Sigmoid colon (tissue), 7 donors: ENCODE results near the gene ERI3. TPM values are rescaled to one million over a fixed set of nuclear protein-coding genes. Genes with fewer than 3 reads are reported as not detected.

ENCODE experiments used
- DNase-seq: peaks from one replicate; pipeline ENCODE4 v3.0.0-alpha.2; 2019
- H3K27ac ChIP-seq, 4 donors: fragments of 200-600 bp; sonication (generic); one replicate each; pipeline ENCODE4 v1.5.1; 2016 to 2019; ENCODE audit warnings: mild to moderate bottlenecking in 1 of 4
- H3K27me3 ChIP-seq, 3 donors: fragments of 200-600 bp; sonication (generic); one replicate each; pipeline ENCODE4 v1.5.1; 2019; ENCODE audit warnings: mild to moderate bottlenecking in 1 of 3
- H3K36me3 ChIP-seq, 4 donors: fragments of 200-600 bp; sonication (generic); one replicate each; pipeline ENCODE4 v1.5.1; 2016 to 2019
- H3K4me1 ChIP-seq, 4 donors: fragments of 200-600 bp; sonication (generic); one replicate each; pipeline ENCODE4 v1.5.1; 2017 to 2019
- H3K4me3 ChIP-seq, 4 donors: fragments of 200-600 bp; sonication (generic); one replicate each; pipeline ENCODE4 v1.5.1; 2017 to 2019; ENCODE audit warnings: mild to moderate bottlenecking in 2 of 4, moderate library complexity in 1 of 4
- H3K9me3 ChIP-seq, 4 donors: fragments of 200-600 bp in 3 of 4; sonication (generic) in 3 of 4; one replicate each; pipeline versions ENCODE4 v1.5.1 to v1.6.1; 2013 to 2019
- EP300 ChIP-seq, 4 donors: sonication (generic); formaldehyde crosslinking; IDR thresholded peaks; one replicate each; pipeline ENCODE4 v1.6.1; 2017; ENCODE audit warnings: antibody characterized with exemption in 4 of 4
- POLR2A ChIP-seq, 2 donors: fragments of 450-650 bp; IDR thresholded peaks; one replicate each; pipeline ENCODE4 v1.6.1; 2016; ENCODE audit warnings: antibody characterized with exemption in 2 of 2, mild to moderate bottlenecking in 2 of 2, moderate library complexity in 2 of 2
- POLR2AphosphoS5 ChIP-seq, 4 donors: sonication (generic); formaldehyde crosslinking; IDR thresholded peaks; one replicate each; pipeline ENCODE4 v1.6.1; 2017; ENCODE audit warnings: antibody characterized with exemption in 4 of 4
- WGBS, 2 donors: extraction: QIAGEN DNeasy Blood & Tissue Kit; methylation state at CpG; one replicate each; pipeline ENCODE4 v1.1.7; 2013; 5-methylcytosine and 5-hydroxymethylcytosine counted together
- intact Hi-C: fragments of 100-400 bp; cut with DNase I; formaldehyde crosslinking; loops from one replicate; pipeline ENCODE4 v1.15.1; 2023
- polyA plus RNA-seq, 3 donors: library from polyadenylated mRNA; stranded (reverse); fragments of 200-250 nt; gene quantifications; one replicate each; pipeline ENCODE4 v1.2.3, GENCODE V29; 2013
- total RNA-seq, 4 donors: library from RNA; depleted of rRNA; stranded (reverse); fragments of >200 nt; gene quantifications; one replicate each; pipeline ENCODE4 v1.1.0, GENCODE V29; 2016
- TF ChIP-seq, protein P1 (sequence below), 4 experiments: fragments of 450-650 bp in 3 of 4; fragments of 200-600 bp in 1 of 4; IDR thresholded peaks; one replicate each; pipeline ENCODE4 v1.5.1; 2016 to 2019; ENCODE audit warnings: antibody characterized with exemption in 4 of 4, mild to moderate bottlenecking in 3 of 4, moderate library complexity in 2 of 4
- donor health status: healthy with polysubstance abuse.
- donor health status: Bipolar disorder and iron deficiency.
- donor health status: healthy.

Gene ERI3
- total and polyA plus RNA-seq, 7 donors: 25.6 to 88.3 (median 40.3) TPM

DNA sequence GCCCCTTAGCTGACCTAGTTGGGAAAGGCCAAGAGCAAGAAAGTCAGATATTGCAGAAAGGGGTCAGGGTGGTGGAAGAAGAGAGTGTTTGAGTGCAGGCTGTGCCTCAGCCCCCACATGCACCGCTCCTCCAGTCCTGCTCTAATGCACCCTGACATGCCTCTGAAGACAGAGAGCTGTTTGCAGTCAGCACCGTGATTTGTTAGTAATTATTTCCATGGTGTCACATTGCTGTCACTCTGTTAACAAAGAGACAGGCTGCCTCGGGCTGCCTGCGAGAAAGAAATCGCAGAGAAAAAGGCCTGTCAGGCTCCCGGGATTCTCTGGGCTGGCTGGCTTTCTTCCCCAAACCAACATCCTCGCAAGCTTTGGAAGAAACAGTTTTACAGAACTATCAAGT is 58.3 kb downstream of the ERI3 start:
- intact Hi-C loops: no loop called here
- WGBS, 2 donors: 87 to 92% methylated on average over 7 of the region's 7 CpGs
- H3K27ac ChIP-seq: no peak overlapping the region

DNA sequence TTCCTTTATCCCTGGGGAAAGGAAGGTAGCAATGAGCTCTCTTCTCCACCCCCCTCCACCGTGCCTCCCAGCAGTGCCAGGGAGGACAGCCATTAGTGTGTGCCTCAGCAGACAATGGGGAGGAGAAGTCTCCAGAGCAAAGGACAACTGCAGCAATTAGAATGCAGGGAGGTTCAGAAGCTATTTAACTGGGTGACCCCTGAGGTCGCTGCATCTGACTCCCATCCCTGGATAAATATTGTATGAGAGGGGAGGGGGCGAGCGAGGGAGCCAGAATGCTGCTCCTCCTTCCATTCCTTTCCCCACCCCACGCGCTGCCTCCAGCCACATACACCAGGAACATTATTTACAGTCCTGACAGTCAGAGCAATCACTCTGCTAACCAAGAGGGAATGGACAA is 59.0 kb downstream of the ERI3 start:
- TF ChIP-seq EP300 (IDR thresholded peaks at IDR 0.05) (no peak), POLR2A (IDR thresholded peaks at IDR 0.05) (no peak), POLR2AphosphoS5 (IDR thresholded peaks at IDR 0.05) (no peak)
- DNase-seq: peak; percentile 56
- WGBS, 2 donors: 91% methylated on average over 6 of the region's 6 CpGs
- Histone ChIP-seq H3K4me1 (peaks cover 0 to 14% (median 10%) of the 10 kb centered on the region in 4 donors), H3K9me3 (no peaks in the 10 kb centered on the region), H3K27me3 (no peaks in the 10 kb centered on the region), H3K4me3 (no peak overlapping the region), H3K36me3 (peaks cover 0 to 36% (median 12%) of the 10 kb centered on the region in 4 donors), H3K27ac (no peak overlapping the region)
- intact Hi-C loops: no loop called here

More for the DNA sequence above, 58.3 kb downstream of the ERI3 start:
- H3K9me3 ChIP-seq: no peaks in the 10 kb centered on the region
- no peaks in the 10 kb centered on the region for H3K27me3 ChIP-seq
- H3K4me1 ChIP-seq: peaks cover 0 to 14% (median 10%) of the 10 kb centered on the region in 4 donors
- H3K4me3 ChIP-seq: no peak overlapping the region
- peaks cover 0 to 38% (median 11%) of the 10 kb centered on the region in 4 donors for H3K36me3 ChIP-seq
- DNase-seq: peak; percentile 12
- TF ChIP-seq EP300 (IDR thresholded peaks at IDR 0.05): no peak
- TF ChIP-seq, protein P1, sequence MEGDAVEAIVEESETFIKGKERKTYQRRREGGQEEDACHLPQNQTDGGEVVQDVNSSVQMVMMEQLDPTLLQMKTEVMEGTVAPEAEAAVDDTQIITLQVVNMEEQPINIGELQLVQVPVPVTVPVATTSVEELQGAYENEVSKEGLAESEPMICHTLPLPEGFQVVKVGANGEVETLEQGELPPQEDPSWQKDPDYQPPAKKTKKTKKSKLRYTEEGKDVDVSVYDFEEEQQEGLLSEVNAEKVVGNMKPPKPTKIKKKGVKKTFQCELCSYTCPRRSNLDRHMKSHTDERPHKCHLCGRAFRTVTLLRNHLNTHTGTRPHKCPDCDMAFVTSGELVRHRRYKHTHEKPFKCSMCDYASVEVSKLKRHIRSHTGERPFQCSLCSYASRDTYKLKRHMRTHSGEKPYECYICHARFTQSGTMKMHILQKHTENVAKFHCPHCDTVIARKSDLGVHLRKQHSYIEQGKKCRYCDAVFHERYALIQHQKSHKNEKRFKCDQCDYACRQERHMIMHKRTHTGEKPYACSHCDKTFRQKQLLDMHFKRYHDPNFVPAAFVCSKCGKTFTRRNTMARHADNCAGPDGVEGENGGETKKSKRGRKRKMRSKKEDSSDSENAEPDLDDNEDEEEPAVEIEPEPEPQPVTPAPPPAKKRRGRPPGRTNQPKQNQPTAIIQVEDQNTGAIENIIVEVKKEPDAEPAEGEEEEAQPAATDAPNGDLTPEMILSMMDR (IDR thresholded peaks at IDR 0.05): no peak
- TF ChIP-seq POLR2A (IDR thresholded peaks at IDR 0.05): no peak
- no peak for TF ChIP-seq POLR2AphosphoS5 (IDR thresholded peaks at IDR 0.05)

DNA sequence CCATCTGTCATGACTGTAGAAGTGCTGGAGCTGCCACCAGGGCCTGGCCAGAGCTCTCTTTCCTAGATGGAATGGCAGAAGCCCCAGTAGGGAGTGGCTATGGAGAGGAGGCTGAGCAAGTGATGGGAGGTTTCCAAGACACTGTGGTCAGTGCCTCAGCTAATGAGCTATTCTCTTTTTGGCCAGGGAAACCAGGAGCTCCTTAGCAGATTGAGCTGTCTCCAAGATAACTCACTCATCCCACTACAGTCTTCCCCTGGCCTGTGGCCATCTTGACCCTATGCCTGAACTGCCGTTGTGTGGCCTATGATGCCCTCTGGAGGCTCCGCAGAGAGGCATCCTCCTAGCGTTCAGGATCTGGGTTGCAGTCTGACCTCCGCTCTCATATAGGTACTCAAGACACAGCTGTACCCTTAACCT is 60.5 kb downstream of the ERI3 start:
- TF ChIP-seq POLR2AphosphoS5 (IDR thresholded peaks at IDR 0.05) (no peak), POLR2A (IDR thresholded peaks at IDR 0.05) (no peak)
- TF ChIP-seq, protein P1 (IDR thresholded peaks at IDR 0.05): peak in 2 of 4 experiments; percentile 22 to 37
- H3K27me3 ChIP-seq: no peaks in the 10 kb centered on the region
- no peak overlapping the region for H3K27ac ChIP-seq
- peaks cover 0 to 45% (median 18%) of the 10 kb centered on the region in 4 donors for H3K36me3 ChIP-seq
- H3K4me1 ChIP-seq: peaks cover 0 to 14% (median 10%) of the 10 kb centered on the region in 4 donors
- intact Hi-C loops: no loop called here
- whole genome bisulfite sequencing, 2 donors: 43 to 69% methylated on average over 4 of the region's 4 CpGs
- H3K4me3 ChIP-seq: no peak overlapping the region
- no peaks in the 10 kb centered on the region for H3K9me3 ChIP-seq
- peak; percentile 72 for DNase-seq

DNA sequence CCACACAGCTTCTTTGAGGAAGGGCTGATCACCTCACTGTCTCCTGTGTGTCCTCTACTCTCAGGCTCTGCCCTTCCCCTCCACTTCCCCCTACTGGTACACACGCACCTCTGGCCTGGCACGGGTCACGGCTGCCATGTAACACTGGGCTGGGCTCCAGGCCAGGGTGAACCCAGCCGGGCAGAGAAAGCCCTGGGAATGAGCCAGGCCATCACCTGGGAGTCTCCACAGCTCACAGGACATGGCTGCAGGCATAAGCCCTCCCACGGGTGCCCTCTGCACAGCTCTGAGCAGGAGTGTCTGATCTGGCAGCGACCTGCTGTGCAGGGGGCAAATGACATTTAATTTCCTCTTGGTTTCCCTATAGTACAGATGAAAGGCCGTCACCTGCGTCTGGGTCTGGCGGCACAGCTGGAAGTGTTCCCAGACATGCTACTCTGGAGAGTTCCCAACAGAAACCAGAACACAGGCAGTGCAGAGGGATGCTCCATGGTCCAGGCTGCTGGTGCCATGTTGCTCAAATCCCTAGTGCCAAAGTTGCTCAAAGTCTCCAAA is 61.2 kb downstream of the ERI3 start:
- peaks cover 0 to 14% (median 10%) of the 10 kb centered on the region in 4 donors for H3K4me1 ChIP-seq
- peaks cover 0 to 45% (median 20%) of the 10 kb centered on the region in 4 donors for H3K36me3 ChIP-seq
- no peak overlapping the region for H3K27ac ChIP-seq
- peak; percentile 58 for DNase-seq
- no peaks in the 10 kb centered on the region for H3K27me3 ChIP-seq
- WGBS, 2 donors: 19 to 57% methylated on average over 9 of the region's 9 CpGs
- H3K4me3 ChIP-seq: no peak overlapping the region
- TF ChIP-seq POLR2A (IDR thresholded peaks at IDR 0.05) (no peak), EP300 (IDR thresholded peaks at IDR 0.05) (no peak), POLR2AphosphoS5 (IDR thresholded peaks at IDR 0.05) (no peak)
- TF ChIP-seq, protein P1 (IDR thresholded peaks at IDR 0.05): no peak
- H3K9me3 ChIP-seq: no peaks in the 10 kb centered on the region
- intact Hi-C loops: no loop called here

DNA sequence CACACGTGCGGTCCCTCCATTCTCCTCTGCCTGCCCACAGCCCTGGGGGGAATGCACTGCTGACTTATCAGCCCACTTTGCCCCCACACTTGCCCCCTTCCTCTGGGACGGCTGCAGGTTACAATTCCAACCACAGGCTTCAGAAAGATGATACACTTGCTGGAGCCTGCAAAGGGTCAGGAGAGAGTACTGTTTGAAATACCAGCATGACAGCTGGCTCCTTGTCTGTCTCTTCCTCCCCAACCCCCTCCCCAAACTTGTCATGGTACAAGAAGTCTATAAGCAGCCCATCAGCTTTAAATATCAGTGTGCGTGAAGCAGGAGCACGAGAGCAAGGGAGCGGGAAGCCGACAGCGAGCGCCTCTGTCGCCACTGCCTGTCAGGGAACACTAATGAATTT is 62.4 kb downstream of the ERI3 start:
- 94 to 97% methylated on average over 10 of the region's 10 CpGs for WGBS, 2 donors
- Histone ChIP-seq H3K9me3 (no peaks in the 10 kb centered on the region), H3K4me1 (peaks cover 0 to 14% (median 10%) of the 10 kb centered on the region in 4 donors), H3K27ac (no peak overlapping the region), H3K36me3 (peaks cover 0 to 50% (median 16%) of the 10 kb centered on the region in 4 donors), H3K4me3 (no peak overlapping the region), H3K27me3 (no peaks in the 10 kb centered on the region)
- DNase-seq: peak; percentile 17
- TF ChIP-seq EP300 (IDR thresholded peaks at IDR 0.05): no peak
- no peak for TF ChIP-seq POLR2AphosphoS5 (IDR thresholded peaks at IDR 0.05)
- no peak for TF ChIP-seq POLR2A (IDR thresholded peaks at IDR 0.05)
- intact Hi-C loops: no loop called here
